ENCODE measurements around the gene NTNG2. TPM values are rescaled to one million over a fixed set of nuclear protein-coding genes. Genes with fewer than 3 reads are reported as not detected.
A peak's percentile ranks its signal among the peaks of the same experiment; 100 is the strongest.

The NTNG2 gene
- total RNA-seq, 3 donors from 2014 or later, result 0.41 to 0.73 (median 0.43) TPM

GRCh38 chr9:132241483-132241839 is 79.6 kb downstream of the NTNG2 start:
- H3K4me1 ChIP-seq (ENCODE audit: low read depth), result peaks cover 3% of the 10 kb centered on the region
- no peaks in the 10 kb centered on the region for H3K36me3 ChIP-seq (ENCODE audit: low read depth)
- DNase-seq (no peak), ATAC-seq (no peak)
- intact Hi-C loops (cut with DNase I, micrococcal nuclease), result no loop called here
- no peaks in the 10 kb centered on the region for H3K9me3 ChIP-seq
- TF ChIP-seq CTCF (IDR thresholded peaks at IDR 0.05), result no peak
- peak overlapping the region; percentile 32 for H3K4me3 ChIP-seq

GRCh38 chr9:132241840-132242620 is 80.2 kb downstream of the NTNG2 start:
- ATAC-seq (peak; percentile 3), DNase-seq (peak; percentile 55 to 73 (median 63))
- Histone ChIP-seq H3K36me3 (ENCODE audit: low read depth) (no peaks in the 10 kb centered on the region), H3K4me3 (peak overlapping the region; percentile 32), H3K4me1 (ENCODE audit: low read depth) (peaks cover 3% of the 10 kb centered on the region), H3K9me3 (no peaks in the 10 kb centered on the region)
- no peak for TF ChIP-seq CTCF (IDR thresholded peaks at IDR 0.05)
- intact Hi-C loops (cut with DNase I, micrococcal nuclease), result no loop called here

- Histone ChIP-seq H3K4me1 (ENCODE audit: low read depth) (peaks cover 3% of the 10 kb centered on the region), H3K4me3 (no peak overlapping the region), H3K36me3 (ENCODE audit: low read depth) (no peaks in the 10 kb centered on the region), H3K9me3 (no peaks in the 10 kb centered on the region)
- peak in 1 of 3 donors; percentile 42 for DNase-seq
- ATAC-seq, result no peak
- TF ChIP-seq CTCF (IDR thresholded peaks at IDR 0.05), result no peak
- intact Hi-C loops (cut with DNase I, micrococcal nuclease), result no loop called here
Observed at GRCh38 chr9:132242621-132243155, 80.8 kb downstream of the NTNG2 start.

- no peak for TF ChIP-seq CTCF (IDR thresholded peaks at IDR 0.05)
- intact Hi-C loops (cut with DNase I, micrococcal nuclease), result no loop called here
Observed at GRCh38 chr9:132243156-132244074, 81.6 kb downstream of the NTNG2 start.

GRCh38 chr9:132244582-132245455 is 83.0 kb downstream of the NTNG2 start:
- H3K36me3 ChIP-seq (ENCODE audit: low read depth), result no peaks in the 10 kb centered on the region
- DNase-seq (no peak), ATAC-seq (no peak)
- H3K4me3 ChIP-seq, result no peak overlapping the region
- TF ChIP-seq CTCF (IDR thresholded peaks at IDR 0.05), result no peak
- no peaks in the 10 kb centered on the region for H3K9me3 ChIP-seq
- H3K4me1 ChIP-seq (ENCODE audit: low read depth), result peaks cover 3% of the 10 kb centered on the region
- intact Hi-C loops (cut with DNase I, micrococcal nuclease), result no loop called here

More at GRCh38 chr9:132243156-132244074, 81.6 kb downstream of the NTNG2 start:
- no peaks in the 10 kb centered on the region for H3K36me3 ChIP-seq (ENCODE audit: low read depth)
- DNase-seq (no peak), ATAC-seq (no peak)
- H3K4me1 ChIP-seq (ENCODE audit: low read depth), result peaks cover 3% of the 10 kb centered on the region
- no peaks in the 10 kb centered on the region for H3K9me3 ChIP-seq
- H3K4me3 ChIP-seq, result no peak overlapping the region
